Ovary (tissue), 3 donors: ENCODE data around the gene SMOC2.

Experiments
- EP300 ChIP-seq: sonication (generic); formaldehyde crosslinking; IDR thresholded peaks from one replicate; pipeline ENCODE4 v1.6.1; 2017; ENCODE audit warnings: antibody characterized with exemption
- TF ChIP-seq, protein P1 (sequence below), 3 donors: fragments of 450-650 bp in 2 of 3; fragments of 200-600 bp in 1 of 3; IDR thresholded peaks; one replicate each; pipeline versions ENCODE4 v1.5.1 to v1.8.0; 2016 to 2022; ENCODE audit warnings: antibody characterized with exemption in 3 of 3, mild to moderate bottlenecking in 1 of 3
- donor health status: DM: no; HTN: no; CAD: no.

DNA sequence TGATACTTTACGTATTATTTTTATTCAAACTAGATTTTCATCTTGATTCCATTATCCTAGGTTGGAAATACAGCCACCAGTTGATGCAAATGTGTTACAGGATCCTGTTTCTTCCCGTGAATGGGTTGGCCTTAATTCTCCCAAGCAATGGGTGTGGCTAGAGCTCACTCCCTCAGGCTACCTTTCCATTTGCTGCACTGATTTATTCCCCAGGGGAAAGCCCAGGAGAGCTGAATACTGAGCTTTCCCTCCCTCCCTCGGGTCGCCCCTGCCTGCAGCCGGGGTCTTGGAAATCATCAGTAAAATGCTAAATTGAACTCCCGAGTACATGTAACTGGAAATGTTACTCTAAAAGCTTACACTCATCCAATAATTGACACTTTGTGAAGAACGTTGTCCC is 9.9 kb downstream of the SMOC2 start:
- TF ChIP-seq EP300, result no peak
- TF ChIP-seq, protein P1, sequence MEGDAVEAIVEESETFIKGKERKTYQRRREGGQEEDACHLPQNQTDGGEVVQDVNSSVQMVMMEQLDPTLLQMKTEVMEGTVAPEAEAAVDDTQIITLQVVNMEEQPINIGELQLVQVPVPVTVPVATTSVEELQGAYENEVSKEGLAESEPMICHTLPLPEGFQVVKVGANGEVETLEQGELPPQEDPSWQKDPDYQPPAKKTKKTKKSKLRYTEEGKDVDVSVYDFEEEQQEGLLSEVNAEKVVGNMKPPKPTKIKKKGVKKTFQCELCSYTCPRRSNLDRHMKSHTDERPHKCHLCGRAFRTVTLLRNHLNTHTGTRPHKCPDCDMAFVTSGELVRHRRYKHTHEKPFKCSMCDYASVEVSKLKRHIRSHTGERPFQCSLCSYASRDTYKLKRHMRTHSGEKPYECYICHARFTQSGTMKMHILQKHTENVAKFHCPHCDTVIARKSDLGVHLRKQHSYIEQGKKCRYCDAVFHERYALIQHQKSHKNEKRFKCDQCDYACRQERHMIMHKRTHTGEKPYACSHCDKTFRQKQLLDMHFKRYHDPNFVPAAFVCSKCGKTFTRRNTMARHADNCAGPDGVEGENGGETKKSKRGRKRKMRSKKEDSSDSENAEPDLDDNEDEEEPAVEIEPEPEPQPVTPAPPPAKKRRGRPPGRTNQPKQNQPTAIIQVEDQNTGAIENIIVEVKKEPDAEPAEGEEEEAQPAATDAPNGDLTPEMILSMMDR (IDR thresholded peaks at IDR 0.05), result no peak
